ENCODE data around the gene FUT1. TPM values are rescaled to one million over a fixed set of nuclear protein-coding genes. Genes with fewer than 3 reads are reported as not detected.
A peak's percentile ranks its signal among the peaks of the same experiment; 100 is the strongest.

The FUT1 gene
- total RNA-seq, 1 experiment from 2014 or later = 14.1 TPM

DNA sequence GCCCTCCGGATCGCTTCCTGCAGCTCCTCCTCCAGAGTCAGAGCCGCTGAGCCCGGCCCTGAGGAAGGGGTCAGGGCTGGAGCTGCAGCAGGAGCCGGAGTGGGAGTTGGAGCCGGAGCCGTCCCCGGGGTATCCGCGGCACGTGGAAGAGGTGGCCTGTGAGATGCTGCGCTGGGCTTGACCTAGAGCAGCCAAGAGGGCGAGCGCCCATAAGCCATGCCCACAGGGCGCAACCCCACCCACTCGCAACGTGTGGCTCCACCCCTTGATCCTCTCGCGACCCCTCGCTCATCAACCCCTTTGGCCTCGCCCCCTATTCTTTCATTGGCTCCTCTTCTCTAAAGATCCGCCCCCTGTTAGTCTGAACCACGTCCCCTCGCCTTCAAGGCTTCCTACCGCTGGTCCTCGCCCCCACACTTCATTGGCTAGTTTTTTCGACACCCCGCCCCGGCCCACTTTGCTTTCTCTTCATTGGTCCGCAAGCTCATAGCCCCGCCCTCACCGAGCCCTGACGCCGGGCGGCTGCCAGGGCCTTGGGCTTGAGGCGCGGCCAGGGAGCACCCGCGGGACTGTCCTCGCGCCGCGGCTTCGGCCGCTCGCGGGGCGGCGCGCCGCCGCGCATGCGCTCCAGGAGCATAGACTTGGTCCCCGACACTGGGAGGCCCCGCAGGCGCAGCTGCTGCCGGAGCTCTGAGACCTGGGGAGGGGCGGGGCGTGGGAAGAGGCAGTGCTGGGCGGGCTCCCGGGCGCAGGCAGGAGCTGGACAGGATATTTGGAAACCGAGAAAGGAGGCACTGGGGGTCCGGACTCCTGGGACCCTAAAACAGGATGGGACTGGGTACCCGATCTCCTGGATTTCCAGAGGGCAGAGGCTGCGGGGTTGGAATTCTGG lies 38.3 kb downstream of the FUT1 start (continued):
- TF ChIP-seq, protein P1, sequence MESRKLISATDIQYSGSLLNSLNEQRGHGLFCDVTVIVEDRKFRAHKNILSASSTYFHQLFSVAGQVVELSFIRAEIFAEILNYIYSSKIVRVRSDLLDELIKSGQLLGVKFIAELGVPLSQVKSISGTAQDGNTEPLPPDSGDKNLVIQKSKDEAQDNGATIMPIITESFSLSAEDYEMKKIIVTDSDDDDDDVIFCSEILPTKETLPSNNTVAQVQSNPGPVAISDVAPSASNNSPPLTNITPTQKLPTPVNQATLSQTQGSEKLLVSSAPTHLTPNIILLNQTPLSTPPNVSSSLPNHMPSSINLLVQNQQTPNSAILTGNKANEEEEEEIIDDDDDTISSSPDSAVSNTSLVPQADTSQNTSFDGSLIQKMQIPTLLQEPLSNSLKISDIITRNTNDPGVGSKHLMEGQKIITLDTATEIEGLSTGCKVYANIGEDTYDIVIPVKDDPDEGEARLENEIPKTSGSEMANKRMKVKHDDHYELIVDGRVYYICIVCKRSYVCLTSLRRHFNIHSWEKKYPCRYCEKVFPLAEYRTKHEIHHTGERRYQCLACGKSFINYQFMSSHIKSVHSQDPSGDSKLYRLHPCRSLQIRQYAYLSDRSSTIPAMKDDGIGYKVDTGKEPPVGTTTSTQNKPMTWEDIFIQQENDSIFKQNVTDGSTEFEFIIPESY (IDR thresholded peaks at IDR 0.05; ENCODE audit: extremely low read depth, insufficient replicate concordance, low read length) = no peak
- no peak for TF ChIP-seq EZH2 (IDR thresholded peaks at IDR 0.05)

DNA sequence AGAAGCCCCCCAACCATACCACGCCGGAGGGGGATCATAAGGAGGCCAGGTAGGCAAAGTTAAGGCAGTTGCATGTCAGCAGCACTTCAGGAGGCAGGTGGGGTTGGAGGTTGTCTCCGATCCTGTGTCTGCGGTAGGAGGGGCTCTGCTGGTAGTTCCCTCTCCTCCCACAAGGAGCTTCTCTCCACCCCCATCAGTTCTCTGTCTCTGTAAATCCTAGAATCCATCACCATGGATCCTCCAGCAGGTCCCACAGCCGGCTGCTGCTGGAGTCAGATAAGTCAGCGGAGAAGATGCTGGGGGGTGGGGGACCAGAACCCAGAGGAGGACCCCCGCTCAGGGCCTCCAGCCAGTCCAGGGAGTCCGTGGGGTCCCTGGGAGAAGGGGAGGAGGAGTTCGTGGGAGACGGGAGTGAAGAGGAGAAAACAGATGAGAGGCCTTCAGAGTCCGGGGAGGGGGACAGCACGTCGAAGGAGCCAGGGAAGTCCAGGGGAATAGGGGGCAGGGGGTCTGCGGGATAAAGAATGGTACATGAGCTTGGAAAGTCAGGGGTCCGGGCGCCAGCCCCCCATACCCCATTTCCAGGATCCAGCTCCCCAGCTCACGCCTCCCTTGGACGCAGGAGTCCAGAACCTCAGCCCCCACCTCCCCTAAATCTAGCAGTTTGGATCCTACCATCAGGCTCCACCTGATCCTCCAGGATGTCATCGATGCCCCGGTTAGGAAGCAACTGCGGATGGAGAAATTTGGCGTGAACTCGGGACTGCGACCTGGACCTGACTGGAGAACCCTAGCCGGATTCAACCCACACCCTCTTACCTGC lies 39.2 kb downstream of the FUT1 start:
- BruUV-seq (replicated peaks) = TSS peak; percentile 51
- Histone ChIP-seq H3K27me3 (ENCODE audit: insufficient read depth, low read length) (no peaks in the 10 kb centered on the region), H3K9me3 (ENCODE audit: control insufficient read depth in 1 of 2, insufficient read depth in 1 of 2, low read depth in 1 of 2, low read length in 2 of 2) (no peaks in the 10 kb centered on the region), H3K79me2 (ENCODE audit: insufficient read depth, low read length) (no peaks in the 10 kb centered on the region), H3K4me2 (ENCODE audit: low read length) (peak overlapping the region; percentile 88), H3K9me2 (ENCODE audit: insufficient read depth) (no peaks in the 10 kb centered on the region), H3K27ac (ENCODE audit: low read depth, low read length) (peak overlapping the region; percentile 72), H3K4me1 (ENCODE audit: control insufficient read depth in 1 of 2, insufficient read depth in 2 of 2, low read length in 2 of 2) (peaks cover 12 to 40% of the 10 kb centered on the region in 2 experiments), H2AFZ (ENCODE audit: low read depth, low read length, poor library complexity, severe bottlenecking) (peak overlapping the region; percentile 27), H4K20me1 (ENCODE audit: insufficient read depth) (no peaks in the 10 kb centered on the region), H3K9ac (ENCODE audit: low read length) (peak overlapping the region; percentile 78), H3K4me3 (replicated peaks in 1 of 2; ENCODE audit: low read depth in 1 of 2, low read length in 2 of 2) (peak overlapping the region; percentile 88 to 92), H3K36me3 (ENCODE audit: control insufficient read depth in 1 of 2, insufficient read depth in 2 of 2, low read length in 2 of 2) (no peaks in the 10 kb centered on the region)
- ChIA-PET RAD21 (ENCODE audit: low non-redundant PET in 1 of 2, low total read pairs in 2 of 2, uncharacterized antibody in 2 of 2, unreplicated experiment in 2 of 2) (interaction anchor here (0.6 to 1.2 kb wide), 4 partner anchors 15 to 276 kb away, joined by 3 to 5 read pairs (median 4); partner anchors contain the start of gene FUT2 (in 1 of the 2)), POLR2A (interaction anchor here (0.6 to 3.4 kb wide), 7 partner anchors 12 to 75 kb away, joined by 3 to 18 read pairs (median 3); partner anchors contain the start of genes CA11 and FUT2), CTCF (interaction anchor here (1.0 to 2.3 kb wide), 4 partner anchors 8 to 38 kb away, joined by 4 to 7 read pairs (median 6); partner anchors contain the start of gene FUT2)
- intact Hi-C loops (cut with micrococcal nuclease) = loop anchor here (5.0 kb wide), 1 partner anchor 34 kb away; the partner anchor contains the start of gene IZUMO1
- ATAC-seq = peak; percentile 29; the same call in 1 of the 2 replicates
- DNase-seq (ENCODE audit: low read depth, low spot score) = no peak
- TF ChIP-seq, protein P2, sequence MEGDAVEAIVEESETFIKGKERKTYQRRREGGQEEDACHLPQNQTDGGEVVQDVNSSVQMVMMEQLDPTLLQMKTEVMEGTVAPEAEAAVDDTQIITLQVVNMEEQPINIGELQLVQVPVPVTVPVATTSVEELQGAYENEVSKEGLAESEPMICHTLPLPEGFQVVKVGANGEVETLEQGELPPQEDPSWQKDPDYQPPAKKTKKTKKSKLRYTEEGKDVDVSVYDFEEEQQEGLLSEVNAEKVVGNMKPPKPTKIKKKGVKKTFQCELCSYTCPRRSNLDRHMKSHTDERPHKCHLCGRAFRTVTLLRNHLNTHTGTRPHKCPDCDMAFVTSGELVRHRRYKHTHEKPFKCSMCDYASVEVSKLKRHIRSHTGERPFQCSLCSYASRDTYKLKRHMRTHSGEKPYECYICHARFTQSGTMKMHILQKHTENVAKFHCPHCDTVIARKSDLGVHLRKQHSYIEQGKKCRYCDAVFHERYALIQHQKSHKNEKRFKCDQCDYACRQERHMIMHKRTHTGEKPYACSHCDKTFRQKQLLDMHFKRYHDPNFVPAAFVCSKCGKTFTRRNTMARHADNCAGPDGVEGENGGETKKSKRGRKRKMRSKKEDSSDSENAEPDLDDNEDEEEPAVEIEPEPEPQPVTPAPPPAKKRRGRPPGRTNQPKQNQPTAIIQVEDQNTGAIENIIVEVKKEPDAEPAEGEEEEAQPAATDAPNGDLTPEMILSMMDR (IDR thresholded peaks at IDR 0.05 in 2 of 3, conservative IDR thresholded peaks at IDR 0.05 in 1 of 3; ENCODE audit: borderline replicate concordance in 1 of 3, insufficient read depth in 1 of 3, low read depth in 2 of 3, low read length in 2 of 3) = peak in 1 of 3 experiments; percentile 49; a peak in 3 of 6 replicates
- TF ChIP-seq EZH2phosphoT487 (IDR thresholded peaks at IDR 0.05; ENCODE audit: borderline replicate concordance) = no peak

Measured in HCT116 (cell line).